ENCODE results near the gene FAM163A.

DNA sequence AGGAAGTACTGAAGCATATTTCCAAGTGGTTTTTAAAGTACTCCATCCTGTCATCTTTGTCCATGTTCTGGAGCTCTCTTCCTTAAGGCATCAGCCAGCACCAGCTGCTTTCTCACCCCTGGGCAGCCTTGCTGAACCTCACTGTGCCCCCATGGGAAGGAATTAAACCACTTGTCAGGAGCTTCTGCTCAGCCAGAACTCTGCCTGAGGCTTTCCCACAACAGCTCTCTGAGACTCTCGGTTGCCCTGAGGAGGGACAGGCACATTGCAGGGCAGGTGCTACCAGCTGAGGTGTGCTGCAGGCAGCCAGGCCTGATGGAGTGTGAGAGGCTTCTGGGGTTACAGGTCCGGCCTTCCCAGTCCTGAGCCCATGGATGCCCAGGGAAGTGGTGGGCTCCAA is 30.9 kb downstream of the FAM163A start:
- TF ChIP-seq, protein P1, sequence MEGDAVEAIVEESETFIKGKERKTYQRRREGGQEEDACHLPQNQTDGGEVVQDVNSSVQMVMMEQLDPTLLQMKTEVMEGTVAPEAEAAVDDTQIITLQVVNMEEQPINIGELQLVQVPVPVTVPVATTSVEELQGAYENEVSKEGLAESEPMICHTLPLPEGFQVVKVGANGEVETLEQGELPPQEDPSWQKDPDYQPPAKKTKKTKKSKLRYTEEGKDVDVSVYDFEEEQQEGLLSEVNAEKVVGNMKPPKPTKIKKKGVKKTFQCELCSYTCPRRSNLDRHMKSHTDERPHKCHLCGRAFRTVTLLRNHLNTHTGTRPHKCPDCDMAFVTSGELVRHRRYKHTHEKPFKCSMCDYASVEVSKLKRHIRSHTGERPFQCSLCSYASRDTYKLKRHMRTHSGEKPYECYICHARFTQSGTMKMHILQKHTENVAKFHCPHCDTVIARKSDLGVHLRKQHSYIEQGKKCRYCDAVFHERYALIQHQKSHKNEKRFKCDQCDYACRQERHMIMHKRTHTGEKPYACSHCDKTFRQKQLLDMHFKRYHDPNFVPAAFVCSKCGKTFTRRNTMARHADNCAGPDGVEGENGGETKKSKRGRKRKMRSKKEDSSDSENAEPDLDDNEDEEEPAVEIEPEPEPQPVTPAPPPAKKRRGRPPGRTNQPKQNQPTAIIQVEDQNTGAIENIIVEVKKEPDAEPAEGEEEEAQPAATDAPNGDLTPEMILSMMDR (IDR thresholded peaks at IDR 0.05 in 4 of 5, conservative IDR thresholded peaks at IDR 0.05 in 1 of 5), result no peak
- no peak for TF ChIP-seq POLR2A (IDR thresholded peaks at IDR 0.05)
